Epithelial cell of prostate (primary cell): ENCODE data around the gene HEPACAM2.
A peak's percentile ranks its signal among the peaks of the same experiment; 100 is the strongest.

ENCODE experiments used
- DNase-seq: peaks from one replicate; pipeline ENCODE4 v3.0.0-alpha.2; 2011; ENCODE audit warnings: low read depth, low spot score
- H3K27ac ChIP-seq: fragments of 450-650 bp; 2 replicates; pipeline ENCODE4 v1.5.1; 2017; ENCODE audit warnings: mild to moderate bottlenecking

The HEPACAM2 gene

DNA sequence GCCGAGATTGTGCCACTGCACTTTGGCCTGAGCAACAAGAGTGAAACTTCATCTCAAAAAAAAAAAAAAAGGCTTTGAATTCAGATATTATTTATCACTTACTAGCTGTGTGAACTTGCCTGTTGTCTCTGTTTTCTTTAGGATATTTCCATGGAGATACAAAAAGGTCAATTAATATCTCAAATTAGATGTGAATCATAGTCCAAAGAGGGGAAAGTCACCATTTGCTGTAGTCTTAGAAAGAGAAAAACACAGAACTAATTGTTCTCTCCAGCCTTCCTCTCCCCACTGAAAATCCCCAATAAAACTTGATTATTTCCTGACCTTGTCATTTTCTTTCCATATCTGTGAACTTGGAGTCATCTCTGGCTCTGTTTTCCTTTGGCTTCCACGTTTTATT, 21.2 kb downstream of the HEPACAM2 start:
- no peak for DNase-seq
- H3K27ac ChIP-seq: no peak overlapping the region

DNA sequence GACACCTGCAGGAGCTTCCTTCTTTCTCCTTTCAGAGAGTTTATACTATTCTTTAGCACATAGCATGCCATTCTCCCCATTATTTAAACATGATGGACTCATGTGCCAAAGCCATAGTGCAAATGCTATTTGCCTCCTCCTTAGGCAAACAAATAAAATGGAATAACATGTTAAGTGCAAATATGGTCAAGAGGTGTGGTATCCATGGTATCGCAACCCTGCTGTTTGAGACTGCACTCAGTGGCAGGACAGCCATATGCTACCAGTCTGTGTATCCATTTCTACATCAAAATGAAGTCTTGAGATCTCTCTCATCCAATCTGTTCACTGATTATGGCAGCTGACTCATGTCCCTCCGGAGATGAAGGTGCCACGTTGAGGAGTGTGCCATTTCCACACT, 22.8 kb downstream of the HEPACAM2 start:
- no peak for DNase-seq
- H3K27ac ChIP-seq: no peak overlapping the region

DNA sequence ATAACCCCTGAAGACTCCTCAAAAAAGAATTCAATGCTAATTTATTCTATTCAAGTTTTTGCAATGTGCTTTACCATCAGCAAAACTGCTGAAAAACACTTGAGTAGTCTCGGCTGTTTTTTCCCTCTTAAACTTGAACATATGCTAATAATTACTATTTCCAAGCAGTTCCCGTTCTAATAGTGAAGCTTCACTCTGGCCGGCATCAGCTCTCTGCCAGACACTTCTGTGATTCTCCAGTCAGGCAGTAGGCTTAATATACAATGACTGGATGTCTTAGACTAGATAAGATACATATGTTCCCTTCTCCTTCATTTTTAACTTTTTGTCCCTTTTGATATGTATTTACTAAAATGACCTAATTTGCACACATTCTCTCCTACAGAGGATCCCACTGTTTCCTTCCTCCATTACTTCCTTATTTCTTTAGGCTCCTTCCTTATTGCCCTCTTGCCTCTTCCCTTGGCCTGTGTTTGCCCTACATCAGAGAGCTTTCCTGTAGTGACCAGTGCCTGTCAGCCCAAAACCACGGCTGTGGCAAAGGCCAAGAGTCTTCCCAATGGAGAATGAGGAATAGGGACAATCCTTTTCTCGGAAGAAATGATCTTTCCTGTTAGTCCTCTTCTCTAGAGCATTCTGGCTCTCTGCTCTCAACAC, 23.5 kb downstream of the HEPACAM2 start:
- H3K27ac ChIP-seq: no peak overlapping the region
- DNase-seq: no peak

DNA sequence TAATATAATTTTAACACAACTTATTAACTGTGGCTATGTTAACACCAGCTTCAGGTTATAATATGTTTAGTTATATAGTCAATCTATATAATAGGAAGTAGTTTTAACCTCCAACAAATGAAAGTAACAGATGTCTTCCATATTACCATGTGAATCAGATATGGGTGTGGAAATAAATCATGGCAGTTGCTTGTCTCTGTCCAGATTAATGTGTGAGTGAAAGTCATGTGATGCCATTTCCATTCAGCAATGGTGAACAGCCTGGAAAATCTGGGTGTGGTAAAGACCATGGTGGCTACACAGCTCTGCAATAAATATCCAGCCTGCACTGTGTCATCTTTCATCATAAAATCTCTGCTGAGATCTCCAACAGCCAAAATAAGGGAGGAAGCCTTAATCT, 27.8 kb downstream of the HEPACAM2 start:
- H3K27ac ChIP-seq: no peak overlapping the region
- DNase-seq: no peak

DNA sequence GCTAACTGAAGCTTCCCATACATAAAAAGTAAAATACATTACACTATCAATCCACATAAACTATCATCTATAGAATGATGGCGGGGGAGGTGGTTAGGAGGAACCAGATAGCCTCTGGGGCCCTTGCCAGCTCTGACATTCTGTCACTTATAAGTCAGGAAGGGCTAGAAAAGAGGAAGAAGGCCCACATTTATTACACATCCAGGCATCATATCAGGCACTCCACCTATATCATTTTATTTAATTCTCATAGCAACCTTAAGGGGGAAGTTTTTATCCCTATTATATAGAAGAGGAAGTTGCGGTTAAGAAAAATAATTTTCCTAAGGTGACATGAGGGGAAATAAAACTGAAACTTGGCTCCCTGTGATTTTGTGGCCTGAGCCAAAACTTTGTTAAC, 29.9 kb downstream of the HEPACAM2 start:
- no peak for DNase-seq
- H3K27ac ChIP-seq: no peak overlapping the region

DNA sequence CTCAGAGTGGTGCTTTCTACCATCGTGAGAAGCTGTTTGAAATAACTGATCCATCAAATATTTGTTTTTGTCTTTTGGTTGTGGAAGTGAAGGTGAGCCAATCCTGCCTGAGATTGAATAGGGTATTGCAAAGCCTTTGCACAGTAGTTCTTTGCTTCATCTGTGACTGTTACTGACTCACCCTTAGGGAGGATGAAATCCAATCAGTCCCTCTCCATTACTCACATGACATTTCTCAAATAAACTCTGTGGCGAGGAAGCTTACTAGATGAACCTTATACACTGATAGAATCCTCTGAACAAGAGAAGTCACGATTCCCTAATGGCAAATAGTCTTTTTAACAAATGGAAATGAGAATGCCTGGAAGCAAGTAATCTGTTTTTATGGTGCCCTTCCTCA, 31.9 kb downstream of the HEPACAM2 start:
- peak overlapping the region; percentile 46 for H3K27ac ChIP-seq
- DNase-seq: peak; percentile 44

DNA sequence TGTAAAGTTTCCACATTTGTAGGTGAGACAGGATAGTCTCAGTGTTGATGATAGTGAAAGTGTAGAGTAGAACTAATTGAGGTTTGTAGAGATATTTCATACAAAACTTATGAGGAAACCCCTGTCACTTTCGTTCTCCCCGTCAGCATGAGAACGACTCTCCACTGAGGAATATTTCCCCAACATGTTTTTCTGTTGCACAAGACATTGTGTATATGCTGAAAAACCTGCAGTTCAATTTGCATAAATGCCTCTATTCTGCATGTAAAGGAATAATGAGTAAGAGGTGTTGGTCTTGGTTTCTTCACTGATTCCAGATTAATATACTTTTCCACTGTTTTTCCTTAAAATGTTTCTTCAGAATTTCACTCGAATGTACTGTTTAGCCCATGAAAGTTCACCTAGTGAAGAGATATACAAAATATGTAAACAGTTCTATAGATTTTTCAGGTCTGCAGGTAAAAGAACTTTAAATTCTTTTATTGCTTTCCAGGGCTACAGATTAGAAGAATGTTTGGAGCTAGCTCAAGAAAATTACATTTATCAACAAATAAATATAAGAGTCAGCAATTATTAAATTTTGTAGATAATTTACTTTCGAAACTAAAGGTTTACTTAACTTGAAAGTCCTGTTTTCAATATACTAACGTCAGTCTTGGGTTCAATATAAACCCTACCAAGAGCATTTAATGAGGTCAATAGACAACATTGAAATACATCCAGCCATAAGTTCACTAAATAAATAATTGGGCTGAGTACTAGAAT, 37.2 kb downstream of the HEPACAM2 start:
- DNase-seq: no peak
- no peak overlapping the region for H3K27ac ChIP-seq

DNA sequence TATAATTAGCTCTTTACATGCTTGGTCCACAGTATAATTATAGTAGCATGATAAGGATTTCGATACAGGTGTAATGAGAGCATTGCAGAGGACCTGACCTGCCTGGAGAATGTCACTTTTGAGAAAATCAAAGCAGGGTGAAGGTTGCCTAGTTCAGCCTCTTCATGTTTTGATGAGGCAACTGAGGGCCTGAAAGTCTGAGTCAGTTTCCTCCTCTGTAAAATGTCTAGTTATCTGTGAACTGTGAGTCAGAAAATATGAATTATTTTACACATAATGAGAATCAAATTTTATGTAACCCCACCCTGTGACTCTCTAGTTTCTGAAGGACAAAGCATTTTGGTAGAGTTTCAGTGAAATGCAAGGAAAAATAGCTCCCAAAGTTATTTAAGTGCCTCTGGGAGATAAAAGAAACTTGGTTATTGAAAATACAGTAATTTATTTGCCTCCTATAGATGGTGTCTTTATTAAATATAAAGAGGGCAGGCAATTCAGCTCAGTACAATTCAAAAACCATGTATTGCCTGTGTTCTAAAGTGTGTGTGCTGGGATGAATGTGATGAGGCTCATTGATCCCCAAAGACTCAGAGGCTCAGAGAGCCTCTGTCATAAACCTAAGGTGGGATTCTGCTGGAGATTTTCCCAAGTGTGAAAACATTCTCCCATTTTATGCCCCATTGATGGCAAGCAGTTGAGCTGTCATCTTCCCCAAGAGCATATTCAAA, 40.8 kb downstream of the HEPACAM2 start:
- no peak for DNase-seq

DNA sequence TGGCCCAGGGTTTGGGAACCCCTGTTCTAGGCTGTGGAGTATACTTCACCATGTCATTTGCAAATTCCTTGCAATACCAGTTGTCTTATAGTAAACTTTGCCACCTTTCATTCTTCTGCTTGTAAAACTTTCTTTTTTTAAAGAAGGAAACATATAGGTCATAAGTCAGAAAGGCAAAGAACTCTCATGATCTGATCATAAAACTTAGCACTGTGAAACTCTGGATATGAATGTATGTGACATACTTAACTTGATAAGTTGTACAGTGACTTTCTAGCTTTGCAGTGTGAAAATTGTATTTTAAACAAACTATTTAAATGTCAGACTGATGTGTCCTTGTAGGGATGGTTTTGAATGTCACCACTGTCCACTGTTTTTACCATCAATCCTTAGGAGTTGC, 47.1 kb downstream of the HEPACAM2 start:
- DNase-seq: no peak
- no peak overlapping the region for H3K27ac ChIP-seq

More for the DNA sequence above, 40.8 kb downstream of the HEPACAM2 start:
- peak overlapping the region; percentile 36 for H3K27ac ChIP-seq

DNA sequence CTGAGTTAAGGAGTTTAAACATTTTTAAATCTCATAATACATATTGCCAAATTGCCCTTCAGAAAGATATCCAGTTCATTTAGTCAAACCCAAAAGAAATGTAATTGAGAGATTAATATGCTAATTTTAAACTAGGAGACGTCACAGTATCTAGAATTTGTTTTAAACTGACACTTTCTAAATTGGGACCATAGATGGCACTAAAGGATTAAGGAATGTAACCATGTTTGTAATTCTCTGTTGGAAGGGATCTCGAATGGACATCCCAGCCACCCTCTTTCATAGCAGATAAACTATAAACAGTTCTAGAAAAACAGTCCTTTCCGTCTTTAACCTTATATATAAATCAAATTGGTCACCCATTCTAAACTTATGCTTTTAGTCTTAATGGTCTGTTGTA, 48.1 kb downstream of the HEPACAM2 start:
- no peak for DNase-seq

DNA sequence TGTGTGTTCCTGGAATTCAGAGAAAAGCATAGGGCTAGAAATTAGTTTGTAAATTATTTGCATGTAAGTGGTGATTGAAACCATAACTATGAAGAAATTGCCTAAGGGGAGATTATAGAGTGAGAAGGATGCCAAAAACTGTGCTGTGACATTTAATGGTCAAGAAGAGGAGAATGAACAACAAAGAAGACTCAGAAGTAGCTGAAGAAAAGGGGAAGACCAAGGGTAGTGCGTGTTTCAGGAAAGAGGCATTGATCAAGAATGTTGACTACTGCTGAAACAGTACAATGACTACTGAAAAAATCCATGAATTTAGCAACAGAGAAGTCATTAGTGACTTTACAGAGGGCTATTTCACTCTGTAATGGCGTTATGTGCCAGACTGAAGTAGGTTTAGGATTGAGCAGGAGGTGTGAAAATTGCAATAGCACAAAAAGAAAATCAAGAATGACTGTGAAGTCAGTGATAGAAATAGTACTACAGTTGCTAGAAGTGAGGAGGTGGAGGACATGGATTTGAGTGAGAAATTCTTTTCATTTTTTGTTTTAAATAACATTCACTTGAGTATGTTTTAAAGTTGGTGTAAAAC, 49.2 kb downstream of the HEPACAM2 start:
- no peak for DNase-seq

More for the DNA sequence above, 48.1 kb downstream of the HEPACAM2 start:
- H3K27ac ChIP-seq: no peak overlapping the region

DNA sequence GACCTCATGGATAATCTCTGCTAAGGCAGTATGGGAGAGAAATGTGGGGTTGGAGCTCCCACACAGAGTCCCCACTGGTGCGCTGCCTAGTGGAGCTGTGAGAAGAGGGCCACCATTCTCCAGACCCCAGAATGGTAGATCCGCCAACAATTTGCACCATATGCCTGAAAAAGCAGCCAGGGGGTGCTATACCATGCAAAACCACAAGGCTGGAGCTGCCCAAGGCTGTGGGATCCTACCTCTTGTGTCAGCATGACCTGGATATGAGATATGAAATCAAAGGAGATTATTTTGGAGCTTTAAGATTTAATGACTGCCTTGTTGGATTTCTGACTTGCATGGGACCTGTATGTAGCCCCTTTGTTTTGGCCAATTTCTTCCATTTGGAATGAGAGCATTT, 51.0 kb downstream of the HEPACAM2 start:
- DNase-seq: no peak
- H3K27ac ChIP-seq: no peak overlapping the region

More for the DNA sequence above, 49.2 kb downstream of the HEPACAM2 start:
- no peak overlapping the region for H3K27ac ChIP-seq

DNA sequence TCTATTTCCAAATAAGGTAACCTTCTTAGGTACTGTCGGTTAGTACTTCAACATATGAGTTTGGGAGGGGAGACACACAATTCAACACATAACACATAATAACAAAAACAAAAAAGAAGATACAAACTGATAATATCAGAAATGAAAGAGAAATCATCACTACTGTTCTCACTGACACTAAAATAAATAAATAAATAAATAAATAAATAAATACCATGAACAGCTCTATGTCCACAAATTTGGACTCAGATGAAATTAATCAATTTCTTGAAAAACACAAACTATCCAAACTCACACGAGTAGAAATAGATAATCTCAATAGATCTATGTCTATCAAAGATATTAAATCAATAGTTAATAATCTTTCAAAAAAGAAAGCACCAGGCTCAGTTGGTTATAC, 53.6 kb downstream of the HEPACAM2 start:
- H3K27ac ChIP-seq: no peak overlapping the region
- DNase-seq: no peak

DNA sequence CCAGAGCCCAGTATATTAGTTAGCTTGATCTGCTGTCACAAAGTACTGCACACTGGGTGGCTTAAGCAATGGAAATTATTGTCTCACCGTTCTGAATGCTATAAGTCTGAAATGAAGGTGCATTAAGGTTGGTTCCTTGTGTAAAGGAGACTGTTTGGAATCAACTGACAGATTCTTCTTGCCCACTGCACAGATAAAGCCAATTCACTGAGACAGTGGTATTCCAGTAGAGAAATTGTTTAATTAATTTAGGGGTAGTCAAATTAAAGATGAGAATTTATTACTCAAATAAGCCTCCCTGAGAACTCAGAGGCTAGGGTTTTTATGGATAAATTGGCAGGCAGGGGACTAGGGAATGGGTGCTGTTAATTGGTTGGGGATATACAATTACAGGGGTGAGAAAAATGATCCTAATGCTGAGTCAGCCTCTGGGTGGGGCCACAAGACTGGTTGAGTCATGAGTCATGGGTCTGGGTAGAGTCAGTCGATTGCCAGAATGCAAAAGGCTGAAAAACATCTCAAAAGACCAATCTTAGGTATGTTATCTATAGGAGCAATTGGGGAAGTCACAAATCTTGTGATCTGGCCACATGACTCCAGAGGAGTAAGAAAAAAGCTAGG, 54.6 kb downstream of the HEPACAM2 start:
- no peak for DNase-seq
- no peak overlapping the region for H3K27ac ChIP-seq

DNA sequence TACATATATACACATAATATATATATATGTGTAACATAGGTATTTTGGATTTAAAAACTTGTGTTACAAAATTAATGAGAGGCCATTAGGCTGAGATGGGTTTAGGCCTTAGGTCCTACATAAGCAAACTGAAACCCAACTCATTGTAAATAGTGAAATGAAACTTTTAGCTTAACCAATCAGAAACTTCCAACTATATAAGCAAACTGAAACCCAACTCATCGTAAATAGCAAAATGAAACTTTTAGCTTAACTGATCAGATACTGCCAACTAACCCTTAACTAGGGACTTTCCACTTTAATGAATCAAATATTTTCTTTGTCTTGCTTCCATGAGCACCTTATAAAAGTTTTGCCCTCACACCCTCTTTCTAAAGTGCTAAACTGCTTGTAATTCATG, 60.8 kb downstream of the HEPACAM2 start:
- DNase-seq: no peak
- no peak overlapping the region for H3K27ac ChIP-seq

DNA sequence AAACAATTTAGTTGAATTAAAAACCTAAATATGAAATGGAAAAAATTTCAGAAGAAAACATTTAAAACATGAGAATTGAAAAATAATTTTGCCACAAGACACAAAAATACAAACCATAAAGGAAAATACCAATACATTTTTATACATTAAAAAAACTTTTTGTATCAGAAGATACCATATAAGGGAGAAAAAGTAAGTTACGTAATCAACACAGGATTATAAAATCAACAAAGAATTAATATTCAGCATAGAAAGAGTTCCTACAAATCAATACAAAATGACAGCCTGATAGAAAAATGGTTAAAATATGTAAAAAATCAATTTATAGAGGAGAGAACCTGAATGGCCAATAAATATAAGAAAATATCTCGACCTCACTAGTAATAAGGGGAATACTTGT, 61.5 kb downstream of the HEPACAM2 start:
- no peak for DNase-seq
- H3K27ac ChIP-seq: no peak overlapping the region

DNA sequence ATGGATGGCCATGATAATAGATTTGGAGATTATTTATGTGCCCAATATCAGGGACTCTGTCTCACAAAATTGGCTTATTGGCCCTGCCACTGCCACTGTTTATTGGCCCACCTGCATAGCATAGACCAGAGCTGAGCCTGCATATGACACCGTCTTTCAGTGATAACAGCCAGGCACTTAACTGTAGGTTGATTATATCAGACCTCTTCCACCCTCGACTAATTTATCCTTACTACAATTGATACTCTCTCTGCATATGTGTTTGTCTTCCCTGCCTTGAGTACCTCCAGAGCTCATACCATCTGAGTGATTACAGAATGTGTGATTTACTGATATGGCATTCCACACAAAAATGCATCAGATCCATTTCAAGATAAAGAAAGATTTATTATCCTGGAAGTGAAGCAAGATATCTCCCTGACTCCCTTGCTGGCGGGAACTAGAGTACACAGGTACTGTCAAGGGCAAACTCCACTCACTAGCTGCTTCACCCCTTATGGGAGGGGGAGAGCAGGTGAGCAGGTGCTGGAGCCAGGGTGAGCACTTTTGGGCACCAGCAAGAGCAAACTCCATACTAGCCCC, 65.0 kb downstream of the HEPACAM2 start:
- DNase-seq: no peak
- no peak overlapping the region for H3K27ac ChIP-seq

DNA sequence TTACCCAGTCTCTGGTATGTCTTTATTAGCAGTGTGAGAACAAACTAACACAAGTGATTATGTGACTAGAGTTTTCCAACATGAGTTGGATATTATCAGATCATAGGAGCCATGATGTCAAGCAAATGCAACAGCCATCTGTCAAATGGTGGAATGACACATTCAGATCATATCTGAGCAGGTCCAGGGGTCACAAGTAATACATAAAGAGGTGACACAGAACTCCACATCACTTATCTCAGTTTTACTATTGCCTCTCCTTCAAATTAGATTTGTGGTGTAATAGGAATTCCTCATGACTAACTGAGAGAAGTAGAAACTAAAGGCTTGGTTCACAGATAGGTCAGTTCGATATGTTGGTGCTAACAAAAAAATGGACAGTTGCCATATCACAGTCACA, 65.9 kb downstream of the HEPACAM2 start:
- H3K27ac ChIP-seq: no peak overlapping the region
- peak; percentile 49 for DNase-seq

DNA sequence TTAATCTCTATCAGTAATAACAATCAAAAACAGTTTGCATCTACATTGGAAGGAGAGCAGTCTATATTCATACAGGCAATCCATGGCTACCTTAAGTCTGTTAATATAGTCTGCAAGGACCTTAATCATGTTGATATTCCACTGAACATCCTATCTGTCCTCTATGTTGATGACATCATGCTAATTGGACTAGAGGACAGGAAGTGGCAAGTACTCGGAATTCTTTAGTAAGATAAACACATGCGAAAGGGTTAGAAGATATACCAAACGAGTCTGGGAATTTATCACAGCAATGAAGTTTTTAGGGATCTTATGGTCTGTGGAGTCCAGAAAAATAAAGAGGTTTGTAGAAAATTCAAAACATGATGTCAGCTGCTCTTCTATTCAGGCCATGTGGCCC, 66.8 kb downstream of the HEPACAM2 start:
- no peak overlapping the region for H3K27ac ChIP-seq

DNA sequence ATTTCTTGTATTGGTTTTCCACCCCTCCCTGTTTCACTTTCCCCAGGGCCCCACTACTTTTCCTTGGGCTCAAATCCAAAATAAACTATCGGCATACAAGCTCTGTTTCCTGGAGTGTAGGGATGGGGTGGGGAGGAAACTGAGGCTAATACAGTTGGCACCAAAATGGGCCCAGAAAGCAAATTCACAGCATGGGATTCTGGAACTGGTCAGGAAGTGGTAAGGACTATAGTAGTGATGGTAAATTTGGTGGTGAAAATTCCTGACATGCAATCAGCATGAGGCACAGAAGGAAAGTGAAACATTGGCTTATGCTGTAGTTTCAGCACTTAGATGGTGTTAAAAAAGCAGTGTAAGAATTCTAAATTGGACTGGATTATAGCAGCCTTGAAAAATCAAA, 69.4 kb downstream of the HEPACAM2 start:
- DNase-seq: no peak
- H3K27ac ChIP-seq: no peak overlapping the region

More for the DNA sequence above, 66.8 kb downstream of the HEPACAM2 start:
- DNase-seq: no peak
